Epithelial cell of proximal tubule (primary cell): Measurements from ENCODE around the gene NCBP3. TPM values are rescaled to one million over a fixed set of nuclear protein-coding genes. Genes with fewer than 3 reads are reported as not detected.

Experiments
- DNase-seq: peaks from one replicate; pipeline ENCODE4 v3.0.0-alpha.2; 2011; ENCODE audit warnings: low read depth
- H3K4me3 ChIP-seq: 2 replicates; pipeline ENCODE4 v1.5.1; 2011; ENCODE audit warnings: low read depth, mild to moderate bottlenecking, low read length
- CTCF ChIP-seq: conservative IDR thresholded peaks from 2 replicates; pipeline ENCODE4 v1.5.1; 2012; ENCODE audit warnings: low read depth, mild to moderate bottlenecking, low read length
- total RNA-seq: library from RNA; depleted of rRNA; stranded (reverse); fragments of >200 nt; gene quantifications from 2 replicates; pipeline ENCODE4 v1.2.3, GENCODE V29; 2015

The NCBP3 gene
- total RNA-seq, 1 donor from 2014 or later, result 16.4 TPM

GRCh38 chr17:3867606-3868005, 21.6 kb upstream of the NCBP3 start:
- TF ChIP-seq CTCF, result no peak
- no peak overlapping the region for H3K4me3 ChIP-seq
- no peak for DNase-seq

GRCh38 chr17:3867106-3867505, 21.1 kb upstream of the NCBP3 start:
- no peak for TF ChIP-seq CTCF
- H3K4me3 ChIP-seq, result no peak overlapping the region
- DNase-seq, result no peak

GRCh38 chr17:3866276-3866675, 20.2 kb upstream of the NCBP3 start:
- TF ChIP-seq CTCF, result no peak
- no peak for DNase-seq
- H3K4me3 ChIP-seq, result no peak overlapping the region

GRCh38 chr17:3865176-3865575, 19.1 kb upstream of the NCBP3 start:
- no peak for DNase-seq
- TF ChIP-seq CTCF, result no peak
- no peak overlapping the region for H3K4me3 ChIP-seq

GRCh38 chr17:3864534-3864933, 18.5 kb upstream of the NCBP3 start:
- H3K4me3 ChIP-seq, result no peak overlapping the region
- TF ChIP-seq CTCF, result no peak
- no peak for DNase-seq

- TF ChIP-seq CTCF, result no peak
- no peak for DNase-seq
Observed at GRCh38 chr17:3861761-3862681, 16.0 kb upstream of the NCBP3 start.

More at GRCh38 chr17:3861761-3862681, 16.0 kb upstream of the NCBP3 start:
- no peak overlapping the region for H3K4me3 ChIP-seq
